Activated T-helper 1 cell treated with anti-CD3 and anti-CD28 coated beads, Interleukin-12 subunit alpha, Interleukin-12 subunit beta, Interleukin-2, Interleukin-4 antibody, amounts not matched to agents 30 ng/mL and 10 ng/mL and 1 ng/mL, durations not matched to agents 14 hours and 24 hours and 36 hours (primary cell): ENCODE results near the gene IFT81. TPM values are rescaled to one million over a fixed set of nuclear protein-coding genes. Genes with fewer than 3 reads are reported as not detected.
"Not testable (repeated sequence)": the region's sequence is repeated elsewhere in the genome, so short reads cannot be mapped to it uniquely, and the experiment has no call there.

Source experiments
- DNase-seq: peaks from one replicate; pipeline ENCODE4 v3.0.0; 2021; ENCODE audit warnings: low spot score
- H3K27ac Mint-ChIP-seq: one replicate; pipeline ENCODE4 v1.8.0; 2021; ENCODE audit warnings: mild to moderate bottlenecking, mixed read lengths
- H3K27me3 Mint-ChIP-seq: one replicate; pipeline ENCODE4 v1.8.0; 2022; ENCODE audit warnings: mild to moderate bottlenecking, moderate library complexity, mixed read lengths; ENCODE audit not compliant: insufficient read depth
- H3K36me3 Mint-ChIP-seq: one replicate; pipeline ENCODE4 v1.8.0; 2021; ENCODE audit warnings: low read depth, mixed read lengths
- H3K4me1 Mint-ChIP-seq: one replicate; pipeline ENCODE4 v1.8.0; 2021; ENCODE audit warnings: low read depth, mixed read lengths
- H3K4me3 Mint-ChIP-seq: one replicate; pipeline ENCODE4 v1.8.0; 2021; ENCODE audit warnings: mild to moderate bottlenecking, moderate library complexity, mixed read lengths
- H3K9me3 Mint-ChIP-seq: one replicate; pipeline ENCODE4 v1.8.0; 2021; ENCODE audit warnings: mixed read lengths
- intact Hi-C: fragments of 100-400 bp; cut with micrococcal nuclease; formaldehyde crosslinking; loops from one replicate; pipeline ENCODE4 v1.15.1; 2024
- total RNA-seq: library from RNA; stranded (reverse); gene quantifications from 2 replicates; pipeline ENCODE4 v1.2.3, GENCODE V29; 2022

IFT81 gene
- total RNA-seq, result 0.91 and 1.2 TPM in 2 replicates

- intact Hi-C loops, result loop anchor here (1.0 to 10.0 kb wide), 8 partner anchors 22 to 460 kb away; partner anchors contain the start of genes ATP2A2, C12orf76, FAM222A and PPTC7
- Mint-ChIP-seq H3K4me1 (no peaks in the 10 kb centered on the region), H3K27me3 (peaks cover 29% of the 10 kb centered on the region), H3K27ac (peak within 1 kb of the TSS; percentile 83), H3K4me3 (peak within 1 kb of the TSS; percentile 88), H3K9me3 (no peaks in the 10 kb centered on the region), H3K36me3 (no peaks in the 10 kb centered on the region)
- peak; percentile 93 for DNase-seq
Measured at GRCh38 chr12:110124269-110124995, at the start of gene IFT81. TSS of gene IFT81 (plus strand) at chr12:110124357. CDS start at chr12:110127381, 3,024 bp downstream.

DNA sequence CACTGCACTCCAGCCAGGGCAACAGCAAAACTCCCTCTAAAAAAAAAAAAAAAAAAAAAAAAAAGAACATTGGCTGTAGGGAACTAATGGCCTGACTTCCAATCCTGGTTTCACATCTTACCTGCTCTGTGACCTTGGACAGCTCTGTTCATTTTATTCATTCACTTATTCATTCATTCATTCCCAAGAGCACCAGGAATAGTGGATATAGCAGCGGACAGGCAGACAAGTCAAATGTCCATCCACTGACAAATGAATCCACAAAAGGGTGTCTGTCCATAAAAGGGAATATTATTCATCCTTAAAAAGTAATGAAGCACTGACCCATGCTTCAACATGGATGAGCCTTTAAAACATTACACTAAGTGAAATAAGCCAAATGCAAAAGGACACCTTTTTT is 48.3 kb upstream of the IFT81 start:
- intact Hi-C loops, result no loop called here
- Mint-ChIP-seq H3K27ac (no peak overlapping the region), H3K9me3 (peaks cover 18% of the 10 kb centered on the region), H3K36me3 (peaks cover 17% of the 10 kb centered on the region), H3K4me3 (no peak overlapping the region), H3K27me3 (no peaks in the 10 kb centered on the region), H3K4me1 (peaks cover 68% of the 10 kb centered on the region)
- no peak for DNase-seq

- Mint-ChIP-seq H3K4me3 (no peak overlapping the region), H3K27ac (no peak overlapping the region), H3K27me3 (no peaks in the 10 kb centered on the region), H3K4me1 (peaks cover 61% of the 10 kb centered on the region), H3K9me3 (peaks cover 9% of the 10 kb centered on the region), H3K36me3 (peaks cover 8% of the 10 kb centered on the region)
- no peak for DNase-seq
- intact Hi-C loops, result no loop called here
Measured at GRCh38 chr12:110077800-110078199, 46.4 kb upstream of the IFT81 start.

GRCh38 chr12:110079477-110080400 is 44.4 kb upstream of the IFT81 start:
- Mint-ChIP-seq H3K27ac (peak overlapping the region; percentile 98), H3K4me3 (peak overlapping the region; percentile 66), H3K9me3 (peaks cover 9% of the 10 kb centered on the region), H3K4me1 (peaks cover 43% of the 10 kb centered on the region), H3K36me3 (peaks cover 5% of the 10 kb centered on the region), H3K27me3 (no peaks in the 10 kb centered on the region)
- peak; percentile 76 for DNase-seq
- intact Hi-C loops, result loop anchor here (1.0 kb wide), 7 partner anchors 19 to 499 kb away; partner anchors contain the start of genes ATP2A2, C12orf76 and IFT81

DNA sequence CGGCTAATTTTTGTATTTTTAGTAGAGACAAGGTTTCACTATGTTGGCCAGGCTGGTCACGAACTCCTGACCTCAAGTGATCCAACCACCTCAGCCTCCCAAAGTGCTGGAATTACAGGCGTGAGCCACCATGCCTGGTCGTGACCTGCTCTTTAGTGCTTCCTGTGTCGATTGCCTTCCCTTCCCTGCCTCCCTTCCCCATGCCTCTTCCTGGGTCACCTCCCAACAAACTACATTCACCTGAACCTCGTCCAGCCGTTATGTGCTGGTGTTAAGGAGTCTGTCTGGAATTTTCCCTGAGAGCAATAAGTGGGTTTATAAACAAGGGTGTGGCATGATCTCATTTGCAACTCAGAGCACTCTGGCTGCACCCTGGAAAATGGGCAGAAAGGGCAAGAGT is 43.7 kb upstream of the IFT81 start:
- peak overlapping the region; percentile 37 for H3K27ac Mint-ChIP-seq
- H3K27me3 Mint-ChIP-seq, result peaks cover 3% of the 10 kb centered on the region
- peaks cover 5% of the 10 kb centered on the region for H3K36me3 Mint-ChIP-seq
- DNase-seq, result no peak
- intact Hi-C loops, result no loop called here
- peaks cover 43% of the 10 kb centered on the region for H3K4me1 Mint-ChIP-seq
- H3K4me3 Mint-ChIP-seq, result no peak overlapping the region
- peaks cover 9% of the 10 kb centered on the region for H3K9me3 Mint-ChIP-seq

- Mint-ChIP-seq H3K9me3 (peaks cover 5% of the 10 kb centered on the region), H3K36me3 (peaks cover 4% of the 10 kb centered on the region), H3K4me1 (peaks cover 22% of the 10 kb centered on the region), H3K4me3 (no peak overlapping the region), H3K27me3 (peaks cover 26% of the 10 kb centered on the region), H3K27ac (peak overlapping the region; percentile 2)
- intact Hi-C loops, result no loop called here
- DNase-seq, result no peak
Measured at GRCh38 chr12:110084314-110085015, 39.7 kb upstream of the IFT81 start.

- H3K4me3 Mint-ChIP-seq, H3K27ac Mint-ChIP-seq, intact Hi-C loops, H3K36me3 Mint-ChIP-seq, DNase-seq, H3K4me1 Mint-ChIP-seq, H3K9me3 Mint-ChIP-seq: not testable (repeated sequence)
- peaks cover 40% of the 10 kb centered on the region for H3K27me3 Mint-ChIP-seq
Measured at GRCh38 chr12:110088216-110088615, 35.9 kb upstream of the IFT81 start.

DNA sequence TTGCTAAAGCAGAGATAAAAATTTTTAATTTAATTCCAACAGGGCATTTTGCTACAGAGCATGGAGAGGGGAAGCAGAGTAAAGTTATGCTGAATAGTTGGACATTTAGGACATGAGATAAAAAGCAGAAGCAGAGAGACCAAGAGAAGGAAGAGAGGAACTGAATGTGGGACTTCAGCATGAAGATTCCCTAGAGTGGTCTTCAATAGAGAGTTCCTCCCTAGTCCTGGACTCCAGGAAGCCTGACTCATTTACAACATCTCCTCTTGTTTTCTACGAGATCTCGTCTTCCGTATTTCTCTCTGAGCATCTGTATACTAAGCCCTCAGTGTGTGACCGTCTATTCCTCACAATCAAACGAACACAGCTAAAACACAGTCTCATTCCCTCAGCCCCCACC is 35.2 kb upstream of the IFT81 start:
- Mint-ChIP-seq H3K27me3 (peaks cover 40% of the 10 kb centered on the region), H3K4me1 (no peaks in the 10 kb centered on the region), H3K9me3 (no peaks in the 10 kb centered on the region), H3K36me3 (peaks cover 1% of the 10 kb centered on the region), H3K27ac (no peak overlapping the region), H3K4me3 (no peak overlapping the region)
- intact Hi-C loops, result no loop called here
- no peak for DNase-seq

DNA sequence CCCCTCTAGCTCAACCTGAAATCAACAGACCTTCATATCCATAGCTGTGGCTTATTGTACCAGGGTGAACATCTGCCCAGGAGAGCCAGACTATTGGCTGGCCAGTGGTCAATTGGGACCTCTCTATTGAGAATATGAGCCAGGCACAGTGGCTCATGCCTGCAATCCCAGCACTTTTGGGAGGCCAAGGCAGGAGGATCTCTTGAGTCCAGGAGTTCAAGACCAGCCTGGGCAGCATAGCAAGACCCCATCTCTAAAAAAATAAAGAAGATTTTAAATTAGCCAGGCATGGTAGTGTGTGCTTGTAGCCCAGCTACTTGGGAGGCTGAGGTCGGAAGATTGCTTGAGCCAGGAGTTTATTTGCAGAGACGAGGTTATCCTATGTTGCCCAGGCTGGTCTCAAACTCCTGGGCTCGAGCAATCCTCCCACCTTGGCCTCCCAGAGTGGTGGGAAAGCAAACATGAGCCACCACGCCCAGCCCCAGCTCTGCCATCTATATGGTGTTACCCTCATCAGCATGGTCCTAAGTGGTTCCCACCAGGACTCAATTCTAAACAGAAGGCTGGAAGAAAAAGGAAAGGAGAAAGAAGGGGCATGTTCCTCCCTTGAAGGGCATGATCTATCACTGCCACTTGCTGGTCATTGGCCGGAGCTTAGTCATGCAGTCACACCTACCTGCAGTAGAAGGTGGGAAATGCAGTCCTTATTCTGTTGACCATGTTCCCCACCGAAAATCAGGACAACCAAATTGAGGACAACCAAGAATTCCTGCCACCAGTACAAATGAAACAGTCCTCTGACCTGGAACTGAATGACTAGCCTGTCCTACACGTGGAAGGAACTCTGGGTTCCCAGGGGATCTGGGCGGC is 33.7 kb upstream of the IFT81 start:
- intact Hi-C loops, result no loop called here
- Mint-ChIP-seq H3K27ac (no peak overlapping the region), H3K36me3 (peaks cover 1% of the 10 kb centered on the region), H3K4me3 (no peak overlapping the region), H3K27me3 (peaks cover 41% of the 10 kb centered on the region), H3K4me1 (no peaks in the 10 kb centered on the region), H3K9me3 (no peaks in the 10 kb centered on the region)
- no peak for DNase-seq

GRCh38 chr12:110091136-110091711 is 32.9 kb upstream of the IFT81 start:
- Mint-ChIP-seq H3K4me3 (no peak overlapping the region), H3K27ac (no peak overlapping the region), H3K4me1 (no peaks in the 10 kb centered on the region), H3K9me3 (no peaks in the 10 kb centered on the region), H3K36me3 (no peaks in the 10 kb centered on the region), H3K27me3 (peaks cover 38% of the 10 kb centered on the region)
- DNase-seq, result no peak
- intact Hi-C loops, result no loop called here

DNA sequence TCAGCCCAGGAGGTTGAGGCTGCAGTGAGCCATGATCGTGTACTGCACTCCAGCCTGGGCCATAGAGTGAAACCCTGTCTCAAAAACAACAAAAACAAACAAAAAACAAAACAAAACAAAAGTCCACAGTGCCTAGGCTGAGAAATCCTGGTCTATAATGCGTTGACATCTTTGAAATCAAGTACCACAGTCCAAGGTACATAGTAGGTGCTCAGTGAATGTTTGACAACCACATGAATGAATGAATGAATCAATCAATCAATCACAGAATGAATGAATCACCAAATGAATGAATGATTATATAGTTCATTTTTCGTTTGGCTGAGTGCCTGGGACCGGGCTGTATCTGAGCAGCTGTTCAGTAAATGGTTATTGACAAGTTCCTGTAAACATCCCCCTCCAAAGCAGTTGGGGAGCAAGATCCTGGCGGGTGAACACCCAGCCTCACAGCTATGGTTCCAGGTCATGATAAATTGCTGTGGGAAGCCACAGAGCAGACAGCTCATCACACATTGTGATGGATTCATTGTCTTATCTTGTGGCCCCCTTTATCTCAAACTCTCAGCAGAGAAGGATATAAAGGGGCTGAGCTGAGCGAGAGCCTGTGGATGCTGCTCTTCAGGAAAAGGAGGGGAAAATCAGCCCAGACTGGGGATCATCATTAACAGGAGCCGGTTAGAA is 30.4 kb upstream of the IFT81 start:
- no peak for DNase-seq
- no peak overlapping the region for H3K27ac Mint-ChIP-seq
- peaks cover 25% of the 10 kb centered on the region for H3K27me3 Mint-ChIP-seq
- no peaks in the 10 kb centered on the region for H3K4me1 Mint-ChIP-seq
- H3K9me3 Mint-ChIP-seq, result no peaks in the 10 kb centered on the region
- H3K4me3 Mint-ChIP-seq, result no peak overlapping the region
- intact Hi-C loops, result no loop called here
- H3K36me3 Mint-ChIP-seq, result no peaks in the 10 kb centered on the region
